NCI-H2227 treated with DMSO at 0.1 percent for 48 hours (cell line): Measurements from ENCODE around the gene C19orf47.
A peak's percentile ranks its signal among the peaks of the same experiment; 100 is the strongest.
"Not testable (repeated sequence)": the region's sequence is repeated elsewhere in the genome, so short reads cannot be mapped to it uniquely, and the experiment has no call there.

Experiments used
- DNase-seq: peaks from one replicate; lab custom pipeline; 2025; lab: John Stamatoyannopoulos, UW

C19orf47 gene

GRCh38 chr19:40376286-40376862, 28.2 kb upstream of the C19orf47 start:
- DNase-seq: no peak

GRCh38 chr19:40374084-40374483, 25.9 kb upstream of the C19orf47 start:
- DNase-seq: no peak

- no peak for DNase-seq
These were observed 23.6 kb upstream of the C19orf47 start for GRCh38 chr19:40371802-40372122.

GRCh38 chr19:40370997-40371801, 23.0 kb upstream of the C19orf47 start:
- DNase-seq: peak; percentile 30

- DNase-seq: not testable (repeated sequence)
These were observed 22.1 kb upstream of the C19orf47 start for GRCh38 chr19:40370253-40370652.

GRCh38 chr19:40369797-40370196, 21.6 kb upstream of the C19orf47 start:
- DNase-seq: no peak

GRCh38 chr19:40367577-40368434, 19.6 kb upstream of the C19orf47 start:
- DNase-seq: no peak

GRCh38 chr19:40366697-40367561, 18.7 kb upstream of the C19orf47 start:
- DNase-seq: peak; percentile 96

- peak; percentile 97 for DNase-seq
These were observed 17.6 kb upstream of the C19orf47 start for GRCh38 chr19:40365613-40366401.

GRCh38 chr19:40365010-40365409, 16.8 kb upstream of the C19orf47 start:
- DNase-seq: no peak

- DNase-seq: no peak
These were observed 14.9 kb upstream of the C19orf47 start for GRCh38 chr19:40363069-40363468.

GRCh38 chr19:40362160-40362559, 14.0 kb upstream of the C19orf47 start:
- no peak for DNase-seq

- DNase-seq: no peak
These were observed 12.6 kb upstream of the C19orf47 start for GRCh38 chr19:40360708-40361241.

- DNase-seq: no peak
These were observed 12.0 kb upstream of the C19orf47 start for GRCh38 chr19:40360020-40360707.

- DNase-seq: no peak
These were observed 10.6 kb upstream of the C19orf47 start for GRCh38 chr19:40358773-40359172.

- DNase-seq: no peak
These were observed 9.4 kb upstream of the C19orf47 start for GRCh38 chr19:40357640-40358039.

GRCh38 chr19:40356681-40357595, 8.7 kb upstream of the C19orf47 start:
- no peak for DNase-seq

- no peak for DNase-seq
These were observed 7.9 kb upstream of the C19orf47 start for GRCh38 chr19:40355975-40356680.
